SK-N-MC (cell line): ENCODE results near the gene GPR35.

Experiments used
- EZH2 ChIP-seq: fragments of 200-600 bp; sonication (generic); IDR thresholded peaks from one replicate; pipeline ENCODE4 v1.6.1; 2017; ENCODE audit warnings: antibody characterized with exemption
- FOXP2 ChIP-seq: optimal IDR thresholded peaks from 2 replicates; pipeline ENCODE3; 2011; ENCODE audit warnings: mild to moderate bottlenecking, moderate library complexity; ENCODE audit not compliant: insufficient read depth; ENCODE audit errors: extremely low read length, control extremely low read depth
- POLR2AphosphoS5 ChIP-seq: IDR thresholded peaks from 2 replicates; pipeline ENCODE4 v1.6.1; 2012; ENCODE audit warnings: mild to moderate bottlenecking, low read depth, low read length, borderline replicate concordance

DNA sequence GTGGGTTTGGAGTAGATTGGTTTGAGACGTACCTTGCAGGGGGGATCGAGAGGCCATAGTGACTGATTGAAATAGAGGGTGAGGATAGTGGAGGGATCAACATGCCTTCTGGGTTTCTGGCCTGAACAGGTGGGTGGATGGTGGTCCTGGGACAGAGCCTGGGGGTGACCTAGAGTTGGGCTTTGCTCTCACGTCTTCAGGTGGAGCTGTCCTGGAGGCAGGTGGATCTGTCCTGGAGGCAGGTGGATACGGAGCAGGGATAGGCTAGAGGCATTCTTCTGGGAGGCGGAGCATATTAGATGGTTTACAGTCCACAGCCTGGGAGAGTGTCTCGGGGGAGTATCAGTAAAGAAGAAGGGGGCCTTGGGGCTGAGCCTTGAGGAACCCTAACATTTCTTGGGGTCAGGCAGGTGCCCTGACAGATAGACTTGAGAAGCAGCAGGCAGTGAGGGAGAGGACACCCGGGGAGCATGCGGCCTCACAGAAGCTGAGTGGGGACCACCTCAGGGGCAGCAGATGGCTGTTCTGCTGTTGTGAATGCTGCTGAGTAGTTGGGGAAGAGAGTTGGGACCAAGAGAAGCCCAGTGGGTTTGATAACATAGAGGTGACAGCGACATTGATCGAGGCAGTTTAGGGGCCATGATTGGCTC, 37.1 kb upstream of the GPR35 start:
- TF ChIP-seq POLR2AphosphoS5 = no peak
- TF ChIP-seq EZH2 = no peak
- TF ChIP-seq FOXP2 = no peak
